Peyer's patch (tissue), 4 donors: Measurements from ENCODE around the gene NFE2.

ENCODE experiments used
- POLR2A ChIP-seq, 2 donors: fragments of 450-650 bp; IDR thresholded peaks; one replicate each; pipeline ENCODE4 v1.5.1; 2017; ENCODE audit warnings: antibody characterized with exemption in 2 of 2, mild to moderate bottlenecking in 2 of 2, moderate library complexity in 2 of 2
- TF ChIP-seq, protein P1 (sequence below), 6 experiments: fragments of 450-650 bp in 4 of 6; fragments of 200-600 bp in 2 of 6; sonication (generic) in 1 of 6; IDR thresholded peaks; one replicate each; pipeline ENCODE4 v1.5.1; 2017 to 2019; ENCODE audit warnings: antibody characterized with exemption in 6 of 6, mild to moderate bottlenecking in 3 of 6, moderate library complexity in 1 of 6

DNA sequence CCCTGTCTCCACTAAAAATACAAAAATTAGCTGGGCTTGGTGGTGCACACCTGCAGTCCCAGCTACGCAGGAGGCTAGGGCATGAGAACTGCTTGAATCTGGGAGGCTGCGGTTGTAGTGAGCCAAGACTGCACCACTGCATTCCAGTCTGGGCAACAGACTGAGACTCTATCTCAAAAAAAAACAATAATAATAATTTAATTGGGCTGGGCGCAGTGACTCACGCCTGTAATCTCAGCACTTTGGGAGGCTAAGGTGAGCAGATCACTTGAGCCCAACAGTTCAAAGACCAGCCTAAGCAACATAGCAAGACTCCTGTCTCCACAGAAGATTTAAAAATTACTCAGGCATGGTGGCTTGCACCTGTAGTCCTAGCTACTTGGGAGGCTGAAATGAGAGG lies 47.6 kb downstream of the NFE2 start:
- TF ChIP-seq POLR2A (IDR thresholded peaks at IDR 0.05) = no peak
- TF ChIP-seq, protein P1, sequence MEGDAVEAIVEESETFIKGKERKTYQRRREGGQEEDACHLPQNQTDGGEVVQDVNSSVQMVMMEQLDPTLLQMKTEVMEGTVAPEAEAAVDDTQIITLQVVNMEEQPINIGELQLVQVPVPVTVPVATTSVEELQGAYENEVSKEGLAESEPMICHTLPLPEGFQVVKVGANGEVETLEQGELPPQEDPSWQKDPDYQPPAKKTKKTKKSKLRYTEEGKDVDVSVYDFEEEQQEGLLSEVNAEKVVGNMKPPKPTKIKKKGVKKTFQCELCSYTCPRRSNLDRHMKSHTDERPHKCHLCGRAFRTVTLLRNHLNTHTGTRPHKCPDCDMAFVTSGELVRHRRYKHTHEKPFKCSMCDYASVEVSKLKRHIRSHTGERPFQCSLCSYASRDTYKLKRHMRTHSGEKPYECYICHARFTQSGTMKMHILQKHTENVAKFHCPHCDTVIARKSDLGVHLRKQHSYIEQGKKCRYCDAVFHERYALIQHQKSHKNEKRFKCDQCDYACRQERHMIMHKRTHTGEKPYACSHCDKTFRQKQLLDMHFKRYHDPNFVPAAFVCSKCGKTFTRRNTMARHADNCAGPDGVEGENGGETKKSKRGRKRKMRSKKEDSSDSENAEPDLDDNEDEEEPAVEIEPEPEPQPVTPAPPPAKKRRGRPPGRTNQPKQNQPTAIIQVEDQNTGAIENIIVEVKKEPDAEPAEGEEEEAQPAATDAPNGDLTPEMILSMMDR (IDR thresholded peaks at IDR 0.05) = no peak
